ENCODE measurements around the gene MANEAL.

MANEAL gene

DNA sequence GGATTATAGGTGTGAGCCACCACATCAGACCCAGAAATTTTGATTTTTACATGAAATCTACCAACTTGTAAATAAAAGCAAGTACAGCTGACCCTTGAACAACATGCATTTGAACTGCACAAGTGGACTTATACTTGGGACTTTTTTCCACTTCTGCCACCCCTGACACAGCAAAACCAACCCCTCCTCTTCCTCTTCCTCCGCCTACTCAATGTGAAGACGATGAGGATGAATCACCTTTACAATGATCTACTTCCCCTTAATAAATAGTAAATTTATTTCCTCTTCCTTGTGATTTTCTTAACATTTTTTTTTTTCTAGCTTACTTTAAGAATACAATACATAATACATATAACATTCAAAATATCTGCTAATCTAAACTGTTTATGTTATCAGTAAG lies 31.9 kb downstream of the MANEAL start:
- DNase-seq (ENCODE audit: low read depth in 2 of 3, low spot score in 1 of 3), result no peak

DNA sequence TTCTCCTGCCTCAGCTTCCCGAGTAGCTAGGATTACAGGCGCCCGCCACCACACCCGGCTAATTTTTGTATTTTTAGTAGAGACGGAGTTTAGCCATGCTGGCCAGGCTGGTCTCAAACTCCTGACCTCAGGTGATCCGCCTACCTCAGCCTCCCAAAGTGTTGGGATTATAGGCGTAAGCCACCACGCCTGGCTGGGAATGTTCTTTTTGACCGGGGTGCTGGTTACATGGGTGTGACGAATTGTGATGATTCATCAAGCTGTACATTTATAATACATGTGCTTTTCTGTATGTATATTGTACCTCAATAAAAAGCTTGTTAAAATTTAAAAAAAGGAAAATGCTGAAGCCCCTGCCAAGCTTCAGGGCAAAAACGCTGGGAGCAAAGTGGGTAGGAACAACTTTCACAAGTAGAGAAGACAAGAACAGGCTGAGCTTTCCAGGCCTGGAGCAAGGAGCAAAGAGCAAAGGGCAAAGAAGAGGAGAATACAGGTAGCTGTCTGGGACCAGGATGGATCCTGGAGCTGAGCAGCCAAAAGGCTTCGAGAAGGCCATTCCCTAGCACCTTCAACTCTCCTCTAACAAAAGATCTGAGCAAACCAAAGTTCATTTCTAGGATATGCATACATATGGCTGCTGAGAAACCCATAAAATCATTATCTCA lies 34.9 kb downstream of the MANEAL start:
- DNase-seq (ENCODE audit: low read depth in 2 of 3, low spot score in 1 of 3), result no peak

DNA sequence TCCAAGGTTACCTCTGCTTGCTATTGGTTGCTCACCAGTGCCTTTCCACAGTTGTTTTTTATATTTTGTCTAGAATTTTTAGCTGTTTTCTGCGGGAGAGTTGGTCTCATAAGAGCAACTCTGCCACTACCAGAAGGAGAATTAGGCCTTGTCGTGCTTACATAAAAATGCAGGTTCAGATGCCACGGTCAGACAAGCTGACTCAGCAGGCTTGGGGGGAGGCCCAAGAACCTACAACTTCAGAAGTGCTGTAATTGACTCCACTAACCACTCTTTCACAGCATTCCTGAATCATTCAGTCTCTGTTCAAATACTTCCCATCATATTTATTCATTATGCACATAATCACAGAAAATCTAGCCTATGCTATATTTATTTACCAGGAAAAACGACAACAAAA lies 37.5 kb downstream of the MANEAL start:
- no peak for DNase-seq (ENCODE audit: low read depth in 2 of 3, low spot score in 1 of 3)

DNA sequence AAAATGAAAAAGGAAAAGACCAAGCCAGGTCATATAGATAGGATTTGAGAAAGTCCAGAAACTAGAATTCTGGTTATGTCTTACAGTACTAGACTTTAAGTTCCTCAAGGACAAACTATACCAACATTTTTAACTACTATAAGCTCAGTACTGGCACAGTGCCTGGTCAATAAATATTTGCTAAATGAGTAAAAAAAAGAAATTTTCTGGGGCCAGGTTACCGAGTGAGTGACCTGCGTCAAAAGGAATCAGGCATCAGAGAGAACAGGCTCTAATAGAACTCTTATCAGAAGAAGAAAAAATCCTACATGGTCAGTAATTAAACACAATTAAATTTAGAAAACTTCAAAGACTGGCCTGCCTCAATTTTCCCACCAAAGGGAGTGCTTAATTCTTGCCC lies 38.2 kb downstream of the MANEAL start:
- no peak for DNase-seq (ENCODE audit: low read depth in 2 of 3, low spot score in 1 of 3)

DNA sequence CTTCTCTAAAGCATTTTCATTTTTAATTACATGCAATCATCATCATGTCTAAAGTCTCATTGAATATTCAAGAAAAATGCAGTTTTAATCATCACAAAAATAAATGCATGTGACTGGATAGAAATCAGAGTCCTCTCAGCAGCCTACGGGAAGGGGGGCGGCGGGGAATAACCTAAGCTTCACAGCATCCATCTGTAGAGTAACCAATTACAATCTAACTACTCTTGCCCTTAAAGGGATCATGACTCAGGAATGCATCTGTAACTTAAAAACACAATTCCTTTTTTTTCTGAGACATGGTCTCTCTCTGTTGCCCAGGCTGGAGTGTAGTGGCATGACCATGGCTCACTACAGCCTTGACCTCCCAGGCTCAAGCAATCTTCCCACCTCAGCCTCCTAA lies 43.1 kb downstream of the MANEAL start:
- no peak for DNase-seq (ENCODE audit: low read depth in 2 of 3, low spot score in 1 of 3)

DNA sequence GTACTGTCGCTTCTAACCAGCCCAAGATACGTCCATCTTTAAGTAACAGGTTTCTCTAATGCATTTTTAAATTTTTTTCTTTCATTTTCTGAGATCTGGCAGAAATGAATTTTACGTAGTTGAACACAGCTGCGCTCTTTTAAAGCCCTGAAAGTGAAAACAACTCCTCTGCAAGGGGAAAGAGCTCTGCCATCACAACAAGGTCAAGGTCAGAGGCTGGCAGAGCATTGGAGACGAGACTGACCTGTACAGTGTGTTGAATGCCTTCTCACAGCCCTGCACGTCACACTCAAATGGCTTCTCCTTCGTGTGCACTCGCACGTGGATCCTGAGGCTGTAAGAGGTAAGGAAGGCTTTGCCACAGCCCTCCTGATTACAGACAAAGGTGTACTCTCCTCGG lies 46.0 kb downstream of the MANEAL start:
- no peak for DNase-seq (ENCODE audit: low read depth in 2 of 3, low spot score in 1 of 3)

DNA sequence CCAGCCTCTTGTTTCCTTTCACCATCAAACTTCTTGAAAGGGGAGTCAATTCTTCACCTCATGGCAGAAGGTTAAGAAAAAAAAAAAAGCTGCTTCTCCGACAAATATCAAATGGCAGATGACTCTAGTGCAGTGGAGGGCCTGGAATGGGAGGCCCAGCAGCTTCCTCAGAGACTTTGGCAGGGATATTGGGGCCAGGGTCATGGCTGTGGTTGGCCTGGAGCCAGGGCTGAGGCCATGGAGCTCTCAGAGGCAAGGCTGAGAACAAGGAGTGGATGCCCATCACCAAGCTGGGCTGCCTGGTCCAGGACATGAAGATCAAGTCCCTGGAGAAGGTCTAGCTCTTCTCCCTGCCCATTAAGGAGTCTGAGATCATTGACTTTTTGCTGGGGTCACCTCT lies 47.1 kb downstream of the MANEAL start:
- DNase-seq (ENCODE audit: low read depth in 2 of 3, low spot score in 1 of 3), result no peak

DNA sequence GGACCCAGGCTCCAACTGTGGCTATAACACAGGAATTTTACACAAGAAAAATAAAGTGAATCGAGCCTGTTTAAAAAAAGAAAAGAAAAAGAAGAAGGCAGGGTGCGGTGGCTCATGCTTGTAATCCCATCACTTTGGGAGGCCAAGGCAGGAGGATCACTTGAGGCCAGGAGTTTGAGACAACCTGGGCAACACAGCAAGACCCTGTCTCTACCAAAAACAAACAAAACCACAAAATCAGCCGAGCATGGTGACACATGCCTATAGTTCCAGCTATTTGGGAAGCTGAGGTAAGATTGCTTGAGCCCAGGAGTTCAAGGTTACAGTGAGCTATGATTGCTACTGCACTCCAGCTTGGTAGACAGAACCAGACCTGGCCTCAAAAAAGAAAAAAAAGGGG lies 48.0 kb downstream of the MANEAL start:
- no peak for DNase-seq (ENCODE audit: low read depth in 2 of 3, low spot score in 1 of 3)

DNA sequence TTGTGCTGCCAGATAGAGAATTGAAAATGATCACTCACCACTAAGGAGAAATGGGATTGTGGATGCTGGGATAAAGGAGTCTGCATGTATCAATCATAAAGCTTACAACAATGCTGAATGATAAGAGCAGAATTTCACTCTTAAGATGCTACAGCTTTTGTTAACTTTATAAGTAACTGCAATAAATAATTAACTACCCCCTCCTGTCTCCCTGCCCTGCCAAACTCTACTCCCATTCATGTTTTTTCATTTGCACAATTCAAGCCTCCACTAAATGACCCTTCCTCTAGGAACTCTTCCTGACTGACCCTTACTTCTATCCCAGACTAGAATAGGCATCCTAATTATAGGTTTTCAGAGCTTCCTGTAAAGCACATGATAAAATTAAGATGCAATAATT lies 50.9 kb downstream of the MANEAL start:
- DNase-seq (ENCODE audit: low read depth in 2 of 3, low spot score in 1 of 3), result no peak

DNA sequence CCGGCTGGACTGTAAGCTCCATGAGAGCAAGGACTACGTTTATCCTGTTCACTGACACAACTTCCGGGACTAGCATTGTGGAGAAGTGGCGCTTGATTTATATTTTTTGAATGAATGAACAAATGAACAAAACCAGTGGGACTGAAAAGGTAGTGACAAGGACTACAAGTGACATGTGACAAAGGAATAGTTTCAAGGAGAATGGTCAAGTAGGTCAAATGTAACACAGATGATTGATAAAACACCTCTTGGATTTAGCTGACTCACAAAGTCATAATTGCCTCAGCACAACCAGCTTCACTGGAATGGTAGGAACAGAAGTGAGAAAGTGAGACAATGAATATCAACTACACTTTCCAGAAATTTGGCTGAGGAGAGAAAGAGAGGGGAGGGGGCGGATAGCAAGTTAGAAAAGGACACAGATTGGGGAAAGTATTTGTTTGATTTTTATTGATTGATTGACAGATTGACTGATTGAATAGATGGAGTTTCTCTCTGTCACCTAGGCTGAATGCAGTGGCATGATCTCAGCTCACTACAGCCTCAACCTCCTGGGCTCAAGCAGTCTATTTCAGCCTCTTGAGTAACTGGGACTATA lies 51.5 kb downstream of the MANEAL start:
- no peak for DNase-seq (ENCODE audit: low read depth in 2 of 3, low spot score in 1 of 3)

DNA sequence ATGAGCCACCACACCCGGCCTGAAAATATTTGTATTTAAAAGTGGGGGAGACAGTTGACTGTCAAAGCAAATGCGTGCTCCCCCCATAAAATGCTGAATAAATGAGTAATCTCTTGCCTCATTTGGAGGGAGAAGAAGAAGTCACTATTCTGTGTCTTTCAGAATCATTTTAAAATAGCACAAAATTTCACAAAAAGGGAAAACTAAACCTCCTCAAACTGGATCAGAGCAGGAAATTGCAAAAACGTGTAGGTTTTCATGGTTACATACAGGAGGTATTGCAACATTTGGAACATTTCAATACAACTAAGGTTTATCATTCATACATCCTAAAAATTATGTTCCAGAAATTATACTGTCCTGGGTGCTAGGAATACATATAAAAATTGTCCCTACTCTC lies 52.1 kb downstream of the MANEAL start:
- DNase-seq (ENCODE audit: low read depth in 2 of 3, low spot score in 1 of 3), result no peak

DNA sequence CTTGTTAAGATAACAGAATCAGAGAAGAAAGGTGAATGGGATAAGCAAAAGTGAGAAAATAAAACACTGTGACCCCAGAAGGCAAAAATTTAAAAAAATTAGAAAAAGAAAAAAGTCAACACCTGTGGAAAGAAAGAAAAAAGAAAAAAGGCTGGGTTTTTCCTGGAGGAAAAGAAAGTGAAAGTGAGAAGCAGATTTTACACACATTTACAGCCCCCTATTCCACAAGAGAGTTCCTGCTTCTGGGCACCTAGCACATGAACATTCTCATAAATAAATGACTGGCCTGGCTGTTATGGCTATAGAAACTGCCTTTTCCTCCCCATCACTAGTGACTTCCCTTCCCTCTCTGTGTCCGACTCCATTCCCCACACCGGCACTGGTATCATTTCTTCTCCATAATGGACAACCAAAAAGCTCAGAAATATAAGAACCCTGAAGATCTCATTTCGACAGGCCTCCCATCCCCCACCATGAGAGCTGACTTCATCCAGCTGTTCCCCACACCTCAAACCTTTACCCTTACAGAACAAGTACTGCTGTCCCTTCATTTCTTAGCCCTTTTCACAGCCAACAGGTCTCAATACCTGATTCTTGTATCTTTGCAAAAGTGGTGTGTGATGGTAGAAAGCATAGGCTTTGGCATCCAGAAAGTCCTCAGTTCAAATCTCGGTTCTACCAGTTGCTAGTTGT lies 53.1 kb downstream of the MANEAL start:
- DNase-seq (ENCODE audit: low read depth in 2 of 3, low spot score in 1 of 3), result no peak

DNA sequence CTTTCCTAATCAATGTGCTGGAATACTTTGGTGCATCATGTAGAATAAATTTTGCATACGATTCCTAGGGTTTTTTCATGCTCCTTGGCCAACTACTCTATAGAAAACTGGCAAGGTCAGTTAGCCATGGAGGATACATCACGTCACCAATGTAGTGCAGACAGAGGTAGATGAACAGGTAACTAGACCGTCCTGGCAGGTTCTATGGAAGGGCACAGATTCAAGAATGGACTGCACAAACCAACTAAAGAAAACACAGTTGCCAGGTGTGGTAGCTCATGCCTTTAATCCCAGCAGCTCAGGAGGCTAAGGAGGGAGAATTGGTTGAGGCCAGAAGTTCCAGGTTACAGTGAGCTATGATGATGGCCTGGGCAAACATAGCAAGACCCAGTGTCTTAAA lies 55.8 kb downstream of the MANEAL start:
- no peak for DNase-seq (ENCODE audit: low read depth in 2 of 3, low spot score in 1 of 3)

DNA sequence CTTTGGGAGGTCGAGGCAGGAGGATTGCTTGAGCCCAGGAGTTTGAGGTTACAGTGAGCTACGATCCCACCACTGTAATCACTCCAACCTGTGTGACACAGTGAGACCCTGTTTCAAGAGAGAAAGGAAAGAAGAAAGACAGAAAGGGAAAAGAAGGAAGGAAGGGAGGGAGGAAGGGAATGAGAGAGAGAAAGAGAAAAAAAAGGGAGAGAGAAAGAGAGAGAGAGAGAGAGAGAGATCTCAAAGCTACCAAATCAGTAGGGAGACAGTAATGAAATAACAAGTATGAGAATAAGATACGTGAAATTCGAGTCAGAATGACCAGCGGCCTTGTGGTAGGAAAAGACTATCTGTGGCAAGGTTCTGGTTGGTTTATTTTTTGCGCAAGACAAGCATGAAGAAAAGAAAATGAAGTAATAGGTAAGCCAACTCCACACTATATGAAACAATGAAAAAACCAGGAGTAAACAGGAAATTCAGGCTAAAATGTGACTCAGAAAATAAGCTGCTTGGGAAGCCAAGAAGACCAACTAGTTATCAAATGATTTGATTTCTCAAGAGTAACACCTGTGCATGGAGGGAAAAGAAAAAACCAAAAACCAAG lies 56.8 kb downstream of the MANEAL start:
- no peak for DNase-seq (ENCODE audit: low read depth in 2 of 3, low spot score in 1 of 3)

Data from stimulated activated CD4-positive, alpha-beta T cell treated with anti-CD3 and anti-CD28 coated beads, Interleukin-12 subunit alpha, Interleukin-12 subunit beta, amount 100 ng/mL, for 48 hours (primary cell).